ENCODE results near the gene MKLN1. TPM values are rescaled to one million over a fixed set of nuclear protein-coding genes. Genes with fewer than 3 reads are reported as not detected.

Gene MKLN1
- total RNA-seq, 1 donor from 2014 or later = 60.4 TPM

DNA sequence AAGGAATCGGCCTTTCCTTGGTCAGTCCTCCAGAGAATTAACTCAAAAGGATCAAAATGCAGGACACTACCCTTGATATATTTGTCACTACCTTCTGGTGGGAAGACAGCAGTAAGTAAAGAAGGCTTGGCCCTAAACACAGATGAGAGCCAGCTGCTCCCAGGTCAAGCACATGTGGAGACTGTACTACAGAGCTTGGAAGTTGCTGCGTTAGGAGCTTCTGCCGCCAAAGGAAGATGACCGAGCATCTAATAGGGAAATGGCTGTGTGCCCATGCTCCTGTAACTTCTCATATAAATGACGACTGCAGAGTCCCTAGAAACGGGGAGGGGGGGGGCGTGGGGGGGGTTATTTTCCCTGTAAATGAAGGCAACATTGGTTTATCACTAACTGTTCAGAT, 169.8 kb downstream of the MKLN1 start:
- no peaks in the 10 kb centered on the region for H3K27me3 ChIP-seq (ENCODE audit: low read depth)
- H3K9me3 ChIP-seq = no peaks in the 10 kb centered on the region
- H3K4me3 ChIP-seq = no peak overlapping the region
- H3K36me3 ChIP-seq = peaks cover 40% of the 10 kb centered on the region
- DNase-seq (no peak), ATAC-seq (no peak)
- H3K4me1 ChIP-seq = peaks cover 5% of the 10 kb centered on the region
- TF ChIP-seq, protein P1, sequence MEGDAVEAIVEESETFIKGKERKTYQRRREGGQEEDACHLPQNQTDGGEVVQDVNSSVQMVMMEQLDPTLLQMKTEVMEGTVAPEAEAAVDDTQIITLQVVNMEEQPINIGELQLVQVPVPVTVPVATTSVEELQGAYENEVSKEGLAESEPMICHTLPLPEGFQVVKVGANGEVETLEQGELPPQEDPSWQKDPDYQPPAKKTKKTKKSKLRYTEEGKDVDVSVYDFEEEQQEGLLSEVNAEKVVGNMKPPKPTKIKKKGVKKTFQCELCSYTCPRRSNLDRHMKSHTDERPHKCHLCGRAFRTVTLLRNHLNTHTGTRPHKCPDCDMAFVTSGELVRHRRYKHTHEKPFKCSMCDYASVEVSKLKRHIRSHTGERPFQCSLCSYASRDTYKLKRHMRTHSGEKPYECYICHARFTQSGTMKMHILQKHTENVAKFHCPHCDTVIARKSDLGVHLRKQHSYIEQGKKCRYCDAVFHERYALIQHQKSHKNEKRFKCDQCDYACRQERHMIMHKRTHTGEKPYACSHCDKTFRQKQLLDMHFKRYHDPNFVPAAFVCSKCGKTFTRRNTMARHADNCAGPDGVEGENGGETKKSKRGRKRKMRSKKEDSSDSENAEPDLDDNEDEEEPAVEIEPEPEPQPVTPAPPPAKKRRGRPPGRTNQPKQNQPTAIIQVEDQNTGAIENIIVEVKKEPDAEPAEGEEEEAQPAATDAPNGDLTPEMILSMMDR (IDR thresholded peaks at IDR 0.05) = no peak
- H3K27ac ChIP-seq = no peak overlapping the region
- intact Hi-C loops (cut with DNase I) = no loop called here

DNA sequence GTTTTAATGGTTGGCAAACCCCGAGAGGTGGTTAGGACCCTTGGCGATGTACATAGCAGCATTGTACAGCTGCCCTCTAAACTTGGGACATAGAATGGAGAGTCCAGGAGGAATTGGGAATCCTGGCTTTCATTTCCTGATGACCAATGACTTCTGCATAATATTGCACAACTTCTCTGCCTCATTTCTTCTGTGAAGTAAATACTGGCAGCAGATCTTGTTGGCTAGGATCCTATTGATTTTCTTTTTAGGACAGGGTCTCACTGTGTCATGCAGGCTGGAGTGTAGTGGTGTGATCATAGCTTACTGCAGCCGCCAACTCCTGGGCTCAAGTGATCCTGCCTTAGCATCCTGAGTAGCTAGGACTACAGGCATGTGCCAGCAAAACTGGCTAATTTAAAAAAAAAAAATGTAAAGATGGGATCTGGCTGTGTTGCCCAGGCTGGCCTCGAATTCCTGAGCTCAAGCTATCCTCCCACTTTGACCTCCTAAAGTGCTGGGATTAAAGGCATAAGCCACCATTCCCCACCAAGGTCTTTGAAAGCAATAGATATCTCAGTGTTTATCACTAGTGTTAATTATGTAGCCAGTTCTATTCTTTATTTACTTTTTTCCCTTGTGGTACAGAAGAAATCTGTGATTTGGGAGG, 170.7 kb downstream of the MKLN1 start:
- Histone ChIP-seq H3K4me1 (peaks cover 14% of the 10 kb centered on the region), H3K4me3 (no peak overlapping the region), H3K27me3 (ENCODE audit: low read depth) (no peaks in the 10 kb centered on the region), H3K9me3 (no peaks in the 10 kb centered on the region), H3K36me3 (peaks cover 41% of the 10 kb centered on the region), H3K27ac (no peak overlapping the region)
- DNase-seq = no peak
- intact Hi-C loops (cut with DNase I) = no loop called here
- no peak for ATAC-seq
- TF ChIP-seq, protein P1 (IDR thresholded peaks at IDR 0.05) = no peak

DNA sequence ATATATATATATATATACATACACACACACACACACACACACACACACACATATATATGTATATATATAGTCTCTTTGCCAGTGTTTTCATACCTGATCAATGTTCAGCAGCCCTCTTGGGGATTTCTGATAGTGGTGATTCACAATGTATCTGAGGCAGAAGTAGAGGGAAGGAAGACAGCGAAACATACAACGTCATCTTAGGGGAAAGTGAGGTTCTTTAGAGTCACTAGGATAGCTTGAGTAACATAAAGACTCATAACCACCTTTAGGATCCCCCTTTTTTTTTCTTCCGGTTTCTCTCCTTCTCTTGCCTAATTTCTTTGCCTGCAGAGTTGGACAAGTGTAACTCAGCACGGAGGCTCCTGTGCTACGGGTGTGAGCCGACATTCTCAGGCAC, 172.1 kb downstream of the MKLN1 start:
- DNase-seq (no peak), ATAC-seq (no peak)
- TF ChIP-seq, protein P1 (IDR thresholded peaks at IDR 0.05) = no peak
- peaks cover 22% of the 10 kb centered on the region for H3K4me1 ChIP-seq
- H3K36me3 ChIP-seq = peaks cover 53% of the 10 kb centered on the region
- no peak overlapping the region for H3K4me3 ChIP-seq
- no peak overlapping the region for H3K27ac ChIP-seq
- H3K9me3 ChIP-seq = no peaks in the 10 kb centered on the region
- intact Hi-C loops (cut with DNase I) = loop anchor here (10.0 kb wide), 1 partner anchor 155 kb away; no protein-coding TSS in a partner anchor
- no peaks in the 10 kb centered on the region for H3K27me3 ChIP-seq (ENCODE audit: low read depth)

DNA sequence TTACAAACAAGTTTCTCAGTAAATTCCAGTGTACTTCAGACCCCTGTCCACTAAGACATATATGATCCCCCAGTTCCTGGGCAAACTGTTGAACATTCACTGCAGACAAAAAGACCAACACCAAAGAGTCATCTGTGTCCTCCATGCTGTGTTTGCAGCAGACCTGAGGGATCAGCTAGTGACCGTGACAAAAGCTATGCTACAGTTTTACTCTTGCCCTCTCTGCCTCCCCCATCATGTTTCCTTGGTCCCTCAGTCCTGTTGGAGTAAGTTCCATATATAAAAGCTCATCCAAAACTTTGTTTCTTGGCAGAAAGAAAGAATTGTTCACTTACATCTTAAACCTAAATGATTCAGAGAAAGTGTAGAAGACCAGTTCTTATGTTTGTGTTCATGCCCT, 172.7 kb downstream of the MKLN1 start:
- no peak for DNase-seq
- TF ChIP-seq, protein P1 (IDR thresholded peaks at IDR 0.05) = no peak
- Histone ChIP-seq H3K4me3 (no peak overlapping the region), H3K4me1 (peaks cover 22% of the 10 kb centered on the region), H3K27me3 (ENCODE audit: low read depth) (no peaks in the 10 kb centered on the region), H3K27ac (no peak overlapping the region), H3K36me3 (peaks cover 53% of the 10 kb centered on the region), H3K9me3 (no peaks in the 10 kb centered on the region)
- ATAC-seq = no peak
- intact Hi-C loops (cut with DNase I) = loop anchor here (10.0 kb wide), 1 partner anchor 154 kb away; no protein-coding TSS in a partner anchor

DNA sequence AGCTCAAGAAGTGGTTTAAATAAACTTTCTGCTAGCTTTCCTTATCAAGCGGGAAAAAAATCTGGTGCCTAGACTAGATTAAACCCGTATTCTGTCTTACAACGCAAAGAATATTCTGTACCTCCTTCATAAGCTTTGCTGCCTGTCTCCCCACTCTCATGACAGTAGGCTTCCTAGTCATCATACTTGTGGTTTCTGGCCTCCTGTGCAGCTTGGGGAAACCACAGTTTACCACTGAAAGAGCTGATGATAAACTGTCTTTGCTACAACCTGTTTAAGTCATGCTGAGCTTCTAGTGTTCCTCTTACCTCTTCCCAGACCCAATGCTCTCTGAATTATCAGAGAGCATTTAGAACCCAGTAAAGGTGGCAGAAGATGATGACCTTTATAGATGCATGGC, 173.7 kb downstream of the MKLN1 start:
- intact Hi-C loops (cut with DNase I) = loop anchor here (10.0 kb wide), 1 partner anchor 153 kb away; no protein-coding TSS in a partner anchor
- TF ChIP-seq, protein P1 (IDR thresholded peaks at IDR 0.05) = no peak
- peaks cover 63% of the 10 kb centered on the region for H3K36me3 ChIP-seq
- H3K9me3 ChIP-seq = no peaks in the 10 kb centered on the region
- DNase-seq (no peak), ATAC-seq (no peak)
- peaks cover 22% of the 10 kb centered on the region for H3K4me1 ChIP-seq
- H3K27me3 ChIP-seq (ENCODE audit: low read depth) = no peaks in the 10 kb centered on the region
- no peak overlapping the region for H3K27ac ChIP-seq
- H3K4me3 ChIP-seq = no peak overlapping the region
